ACHN (cell line): ENCODE data around the gene P4HTM.

Source experiments
- DNase-seq: peaks from one replicate; pipeline ENCODE4 v3.0.0-alpha.2; 2015
- in situ Hi-C: cut with HindIII; loops from 2 replicates; pipeline ENCODE4 v1.10.0; 2017; ENCODE audit warnings: low sequenced_read_pairs, low pct_ligation_motif_present, low pct_unique_long_range_greater_than_20kb

Gene P4HTM, protein sequence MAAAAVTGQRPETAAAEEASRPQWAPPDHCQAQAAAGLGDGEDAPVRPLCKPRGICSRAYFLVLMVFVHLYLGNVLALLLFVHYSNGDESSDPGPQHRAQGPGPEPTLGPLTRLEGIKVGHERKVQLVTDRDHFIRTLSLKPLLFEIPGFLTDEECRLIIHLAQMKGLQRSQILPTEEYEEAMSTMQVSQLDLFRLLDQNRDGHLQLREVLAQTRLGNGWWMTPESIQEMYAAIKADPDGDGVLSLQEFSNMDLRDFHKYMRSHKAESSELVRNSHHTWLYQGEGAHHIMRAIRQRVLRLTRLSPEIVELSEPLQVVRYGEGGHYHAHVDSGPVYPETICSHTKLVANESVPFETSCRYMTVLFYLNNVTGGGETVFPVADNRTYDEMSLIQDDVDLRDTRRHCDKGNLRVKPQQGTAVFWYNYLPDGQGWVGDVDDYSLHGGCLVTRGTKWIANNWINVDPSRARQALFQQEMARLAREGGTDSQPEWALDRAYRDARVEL

DNA sequence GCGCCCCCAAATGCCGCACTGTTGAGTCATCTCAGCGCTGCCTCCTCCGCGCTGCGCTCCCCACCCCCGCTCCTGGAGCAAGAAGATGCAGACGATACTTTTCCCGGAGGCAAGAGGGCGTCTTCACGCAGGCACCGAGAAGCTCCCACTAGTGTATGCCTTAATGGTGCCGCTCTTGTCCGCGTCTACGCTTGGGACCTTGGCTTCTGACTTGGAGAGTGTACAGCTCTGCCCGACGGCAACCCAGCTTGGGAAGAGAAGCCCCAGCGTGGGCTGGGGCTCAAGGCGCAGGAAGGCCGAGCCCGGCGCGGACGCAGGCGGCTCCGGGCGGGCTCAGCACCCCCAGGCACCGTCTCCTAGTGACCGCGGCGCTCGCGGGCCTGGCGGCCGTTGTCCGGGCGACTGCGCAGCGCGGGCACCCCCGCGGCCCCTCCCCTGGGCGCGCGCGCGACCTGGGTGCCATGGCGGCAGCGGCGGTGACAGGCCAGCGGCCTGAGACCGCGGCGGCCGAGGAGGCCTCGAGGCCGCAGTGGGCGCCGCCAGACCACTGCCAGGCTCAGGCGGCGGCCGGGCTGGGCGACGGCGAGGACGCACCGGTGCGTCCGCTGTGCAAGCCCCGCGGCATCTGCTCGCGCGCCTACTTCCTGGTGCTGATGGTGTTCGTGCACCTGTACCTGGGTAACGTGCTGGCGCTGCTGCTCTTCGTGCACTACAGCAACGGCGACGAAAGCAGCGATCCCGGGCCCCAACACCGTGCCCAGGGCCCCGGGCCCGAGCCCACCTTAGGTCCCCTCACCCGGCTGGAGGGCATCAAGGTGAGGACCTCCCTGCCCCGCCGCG lies at the start of gene P4HTM:
Gene P4HTM (plus strand): TSS at position 446 of the 840 bp plus-strand sequence. CDS start 16 bp downstream, at position 462.
- peak; percentile 90 for DNase-seq
- in situ Hi-C loops, result no loop called here

DNA sequence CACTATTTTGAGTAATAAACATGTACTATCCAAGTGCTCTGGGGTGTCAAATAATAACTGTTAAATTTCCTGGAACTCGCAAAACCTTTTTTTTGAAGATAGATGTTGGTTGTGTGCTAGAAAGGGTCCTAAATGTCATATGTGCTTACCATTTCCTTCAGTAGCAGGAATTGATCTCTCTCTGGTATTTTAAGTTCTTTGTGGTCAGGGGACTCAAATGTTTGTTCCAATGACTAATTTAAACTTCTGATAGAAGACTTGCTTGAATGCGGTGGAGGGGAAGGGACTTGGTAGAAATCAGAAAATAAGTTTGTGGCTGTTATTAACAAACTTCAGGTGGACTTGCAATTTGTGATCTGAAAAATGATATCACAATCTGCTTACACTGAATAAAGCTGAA lies 44.6 kb upstream of the P4HTM start:
- in situ Hi-C loops, result no loop called here
- no peak for DNase-seq

DNA sequence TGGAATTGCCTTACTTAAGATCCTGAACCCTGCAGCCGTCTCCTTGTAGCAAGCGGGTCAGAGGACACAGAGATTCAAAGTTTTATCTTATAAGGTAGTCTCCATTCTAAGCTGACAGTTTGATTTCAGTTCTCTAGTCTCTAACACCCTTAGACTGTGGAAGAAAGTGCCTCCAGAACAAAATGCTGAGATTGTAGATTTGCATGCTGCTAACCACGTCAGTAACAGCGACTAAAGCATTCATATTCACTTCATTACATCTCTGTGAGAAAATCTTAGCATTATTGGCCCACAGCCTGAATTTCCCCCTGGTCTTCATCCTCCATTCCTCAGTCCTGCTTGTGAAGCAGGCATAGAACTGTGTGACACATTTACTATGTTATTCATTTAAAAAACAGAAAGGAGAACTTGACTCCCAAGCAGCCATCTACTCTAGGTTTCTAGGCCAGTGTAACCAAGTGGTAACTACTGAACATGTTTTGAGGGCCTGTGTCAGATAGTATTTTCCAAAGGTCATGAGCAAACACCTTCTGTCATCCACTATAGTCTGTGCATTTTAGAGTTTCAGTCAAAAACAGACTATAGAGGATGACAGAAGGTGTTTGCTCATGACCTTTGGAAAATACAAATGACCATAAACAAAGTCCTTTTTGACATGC lies 44.0 kb upstream of the P4HTM start:
- in situ Hi-C loops, result no loop called here
- DNase-seq, result no peak

DNA sequence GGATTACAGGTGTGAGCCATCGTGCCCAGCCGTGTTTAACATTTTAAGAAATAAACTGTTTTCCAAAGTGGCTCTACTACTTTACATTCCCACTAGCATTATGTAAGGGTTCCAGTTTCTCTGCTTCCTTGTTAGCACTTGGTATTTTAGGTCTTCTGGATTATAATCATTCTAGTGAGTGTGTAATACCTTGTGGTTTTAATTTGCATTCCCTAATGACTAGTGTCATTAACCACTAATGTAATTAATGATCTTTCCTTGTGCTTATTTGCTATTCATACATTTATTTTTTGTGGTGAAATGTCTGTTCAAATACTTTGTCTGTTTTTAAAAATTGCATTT lies 40.7 kb upstream of the P4HTM start:
- DNase-seq, result no peak
- in situ Hi-C loops, result no loop called here

DNA sequence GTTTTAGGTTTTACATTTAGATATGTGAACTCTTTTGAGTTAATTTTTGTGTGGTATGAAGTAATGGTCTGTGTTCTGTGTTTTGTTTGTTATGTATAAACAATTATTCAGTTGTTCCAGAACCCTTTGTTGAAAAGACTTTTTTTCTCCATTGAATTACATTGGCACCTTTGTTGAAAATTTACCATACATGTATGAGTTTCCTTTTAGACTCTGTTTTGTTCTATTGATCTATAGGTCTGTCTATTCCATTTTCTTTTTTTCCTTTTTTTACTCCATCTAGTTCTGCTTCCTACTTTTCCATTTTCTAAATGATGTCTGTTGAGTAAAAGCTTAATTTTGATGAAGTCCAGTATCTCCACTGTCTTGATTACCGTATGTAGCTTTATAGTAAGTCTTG lies 40.0 kb upstream of the P4HTM start:
- in situ Hi-C loops, result no loop called here
- DNase-seq, result no peak

DNA sequence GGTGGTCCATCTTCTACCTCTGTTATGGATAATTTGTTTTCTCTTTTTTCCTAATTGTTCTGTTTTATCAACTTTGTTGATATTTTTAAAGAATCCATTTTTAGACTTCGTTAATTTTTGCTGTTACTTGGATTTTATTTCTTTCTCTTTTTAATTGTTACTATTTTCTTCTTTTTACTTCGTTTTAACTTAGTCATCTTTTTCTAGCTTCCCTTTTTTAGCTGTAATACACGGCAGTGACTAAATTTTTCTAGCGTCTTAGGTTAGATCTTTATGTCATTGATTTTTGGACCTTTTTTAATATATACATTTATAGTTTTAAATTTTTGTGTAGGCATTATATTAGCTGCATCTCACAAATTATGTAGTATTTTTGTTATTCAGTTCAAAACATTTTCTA lies 38.3 kb upstream of the P4HTM start:
- in situ Hi-C loops, result no loop called here
- DNase-seq, result no peak

DNA sequence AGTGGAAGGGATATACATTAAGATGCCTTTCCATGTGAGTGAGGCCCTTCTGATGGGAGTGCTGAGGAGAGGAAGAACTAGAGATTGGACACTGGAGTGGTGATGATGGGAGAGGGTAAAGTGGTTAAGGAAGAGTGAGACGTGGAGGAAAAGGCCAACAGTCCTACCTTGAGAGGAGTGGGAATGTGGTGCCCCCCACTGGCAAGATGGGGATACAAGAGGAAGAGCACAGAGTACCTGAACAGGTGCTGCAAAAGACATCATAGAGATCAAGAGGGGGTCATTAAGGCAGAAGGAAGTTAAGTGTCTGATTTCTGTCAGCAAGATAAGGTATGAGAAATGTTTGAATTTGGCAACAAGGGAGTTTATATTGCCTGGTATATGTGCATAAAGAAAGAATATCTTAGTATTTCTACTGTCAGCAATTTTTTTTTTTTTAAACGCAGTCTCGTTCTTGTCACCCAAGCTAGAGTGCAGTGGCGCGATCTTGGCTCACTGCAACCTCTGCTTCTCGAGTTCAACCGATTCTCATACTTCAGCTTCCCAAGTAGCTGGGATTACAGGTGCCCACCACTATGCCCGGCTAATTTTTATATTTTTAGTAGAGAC lies 37.4 kb upstream of the P4HTM start:
- DNase-seq, result peak; percentile 23

DNA sequence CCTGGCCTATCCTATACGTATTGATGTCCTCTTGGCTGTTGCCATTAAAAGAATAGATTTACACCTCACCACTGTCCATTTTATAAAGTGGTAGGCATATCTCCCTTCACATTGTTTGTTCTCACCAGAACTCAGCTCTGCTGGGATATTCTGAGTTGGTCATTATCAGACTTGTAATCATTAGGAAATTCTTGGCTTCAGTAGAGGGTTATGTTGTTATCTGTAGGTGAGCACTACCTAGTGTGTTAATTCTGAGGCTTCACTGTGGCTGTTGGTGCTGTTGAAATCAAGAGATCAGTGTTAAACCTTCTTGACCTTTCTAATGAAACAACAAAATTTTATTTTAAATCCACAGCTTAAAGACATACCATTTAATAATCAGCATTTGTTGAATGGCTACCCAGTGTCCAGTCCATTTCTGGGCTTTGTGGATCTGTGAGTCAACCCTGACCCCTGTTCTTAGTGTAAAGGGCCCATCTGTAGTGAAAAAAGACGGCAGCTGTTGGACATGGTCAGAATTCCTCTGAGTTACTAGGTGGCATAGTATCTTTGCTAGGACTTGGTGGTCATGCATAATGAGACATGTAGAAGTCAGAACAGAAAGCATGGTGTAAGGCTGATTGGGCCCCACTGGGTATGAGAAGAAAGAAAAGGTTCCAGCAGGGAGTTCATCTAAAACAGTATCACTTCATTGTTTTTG lies 32.9 kb upstream of the P4HTM start:
- DNase-seq, result no peak
- in situ Hi-C loops, result no loop called here

More for the DNA sequence above, 37.4 kb upstream of the P4HTM start:
- in situ Hi-C loops, result no loop called here

DNA sequence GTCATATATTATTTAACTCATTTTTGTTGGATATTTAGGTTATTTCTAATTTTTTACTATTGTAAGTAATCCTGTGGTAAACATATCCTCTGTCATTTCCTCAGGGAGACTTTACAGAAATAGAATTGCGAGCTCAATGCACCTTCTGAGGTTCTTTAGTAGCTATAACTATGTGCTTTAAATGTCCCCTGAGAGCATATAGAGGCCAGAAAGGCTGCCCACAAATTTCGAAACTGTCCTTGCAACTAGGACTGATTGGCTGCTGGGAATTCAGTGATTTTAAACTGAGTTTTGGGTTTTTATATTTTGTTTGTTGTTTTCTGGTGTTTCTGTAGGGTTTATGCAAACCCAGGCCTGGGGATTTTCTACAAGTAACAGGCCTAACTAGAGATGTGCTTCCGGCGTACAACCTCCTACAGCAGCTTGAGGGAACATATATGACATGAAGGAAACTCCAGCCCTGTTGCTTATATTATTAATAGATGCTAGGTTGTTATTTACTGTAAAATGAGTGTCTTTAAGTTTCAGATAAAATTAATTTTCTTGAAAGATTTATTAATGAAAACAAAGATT lies 29.1 kb upstream of the P4HTM start:
- in situ Hi-C loops, result no loop called here
- DNase-seq, result no peak

DNA sequence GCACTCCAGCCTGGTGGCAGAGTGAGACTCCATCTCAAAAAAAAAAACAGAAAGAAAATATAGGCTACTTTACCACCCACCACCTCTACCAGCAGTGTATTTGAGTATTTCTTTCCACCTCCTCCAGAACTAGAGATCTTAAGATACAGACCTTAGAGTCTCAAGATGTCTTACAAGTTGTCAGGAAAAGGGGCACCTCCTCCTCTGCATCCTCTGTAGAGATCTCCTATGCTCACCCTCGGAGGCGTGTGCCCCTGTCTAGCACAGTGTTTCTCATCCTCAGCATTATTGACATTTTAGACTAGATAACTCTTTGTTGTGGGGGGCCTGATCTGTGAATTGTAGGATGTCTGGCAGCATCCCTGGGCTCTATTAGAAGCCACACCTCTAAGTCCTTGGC lies 27.7 kb upstream of the P4HTM start:
- DNase-seq, result no peak
- in situ Hi-C loops, result no loop called here

DNA sequence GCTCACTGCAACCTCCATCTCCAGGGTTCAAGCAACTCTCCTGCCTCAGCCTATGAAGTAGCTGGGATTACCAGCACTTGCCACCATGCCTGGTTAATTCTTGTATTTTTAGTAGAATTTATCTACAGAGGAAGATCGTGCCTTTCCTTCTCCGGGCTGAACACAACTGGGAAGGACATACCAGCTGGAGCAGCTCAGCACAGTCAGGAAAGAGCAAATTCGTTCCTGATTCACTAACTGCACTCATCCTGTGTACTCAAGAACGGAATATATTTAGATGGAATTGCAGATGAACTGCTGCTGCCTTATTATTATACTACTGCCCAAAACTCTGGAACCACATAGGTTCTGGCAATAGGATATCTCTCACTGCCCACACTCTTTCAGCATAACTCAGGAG lies 27.1 kb upstream of the P4HTM start:
- in situ Hi-C loops, result no loop called here
- DNase-seq, result no peak

DNA sequence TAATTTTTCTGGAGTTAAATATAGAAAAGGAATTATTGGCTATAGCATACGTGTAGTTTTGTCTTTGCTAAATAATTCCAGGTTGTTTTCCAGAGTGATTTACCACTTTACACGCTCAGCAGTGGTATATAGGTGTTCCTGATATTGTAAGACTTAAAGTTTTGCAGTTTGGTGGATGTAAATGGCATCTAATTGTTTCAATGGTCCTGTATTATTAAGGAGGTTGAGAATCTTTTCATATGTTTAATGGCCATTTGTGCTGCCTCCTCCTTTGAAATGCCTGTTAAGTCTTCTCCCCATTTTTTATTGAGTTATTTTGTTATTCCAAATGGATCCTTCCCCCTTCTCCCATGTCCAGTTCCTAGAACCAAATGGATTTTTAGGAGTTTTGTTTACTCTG lies 26.4 kb upstream of the P4HTM start:
- in situ Hi-C loops, result no loop called here
- no peak for DNase-seq

DNA sequence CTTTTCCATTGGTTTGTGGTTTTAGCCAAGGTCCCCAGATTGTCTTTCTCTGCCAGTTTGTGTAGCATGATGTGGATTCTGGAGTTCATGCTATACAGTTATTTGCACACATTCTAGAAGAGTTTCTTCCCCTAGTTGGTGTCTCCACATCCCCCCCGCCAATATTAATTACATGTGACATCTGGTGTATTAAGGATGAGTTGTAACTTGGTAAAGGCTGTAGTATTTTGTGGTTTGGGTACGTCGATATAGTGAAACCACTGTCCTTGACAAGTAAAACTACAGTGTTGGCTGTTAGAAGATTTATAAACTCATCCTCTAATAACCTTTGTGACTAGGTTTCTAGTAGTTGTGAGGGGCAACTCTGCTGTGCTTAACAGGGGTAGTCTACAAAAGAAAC lies 23.7 kb upstream of the P4HTM start:
- in situ Hi-C loops, result no loop called here
- DNase-seq, result no peak

DNA sequence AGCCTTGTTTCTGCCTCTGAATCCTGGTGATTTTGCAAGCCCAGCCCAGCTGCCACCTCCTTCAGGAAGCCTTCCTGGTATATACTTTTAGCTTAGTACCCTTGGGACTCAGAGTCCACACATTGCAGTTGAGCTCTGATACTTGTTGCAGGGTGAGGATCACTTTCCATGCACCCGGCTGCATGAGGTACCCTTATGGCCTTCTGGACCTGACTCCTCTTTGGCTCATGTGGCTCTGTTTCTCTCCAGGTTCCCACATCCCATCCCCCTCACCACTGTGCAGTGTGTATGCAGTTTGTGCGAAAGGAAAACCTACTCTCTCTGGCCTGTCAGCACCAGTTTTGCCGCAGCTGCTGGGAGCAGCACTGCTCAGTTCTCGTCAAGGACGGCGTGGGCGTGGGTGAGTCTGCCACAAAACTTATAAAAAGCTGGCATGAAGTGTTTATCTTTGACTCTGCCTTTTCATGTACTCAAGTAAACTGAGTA lies 23.1 kb upstream of the P4HTM start:
- in situ Hi-C loops, result no loop called here
- DNase-seq, result no peak

DNA sequence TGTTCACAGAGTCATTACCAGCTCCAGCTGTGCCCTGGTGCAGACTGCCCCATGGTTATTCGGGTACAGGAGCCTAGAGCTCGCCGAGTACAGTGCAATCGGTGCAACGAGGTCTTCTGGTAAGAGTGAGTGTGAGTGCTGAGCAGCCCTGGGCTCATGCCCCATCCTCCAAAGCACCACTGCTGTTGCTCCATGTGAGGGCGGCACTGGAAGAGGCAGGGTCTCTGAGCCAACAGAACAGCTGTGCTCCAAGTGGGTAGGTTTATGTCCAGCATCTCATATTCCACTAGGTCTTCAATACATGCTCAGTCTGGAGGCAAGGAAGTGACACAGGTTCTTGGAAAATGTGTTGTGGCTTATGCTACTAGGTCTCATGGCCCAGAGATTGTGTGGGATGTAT lies 19.5 kb upstream of the P4HTM start:
- in situ Hi-C loops, result no loop called here
- DNase-seq, result no peak

DNA sequence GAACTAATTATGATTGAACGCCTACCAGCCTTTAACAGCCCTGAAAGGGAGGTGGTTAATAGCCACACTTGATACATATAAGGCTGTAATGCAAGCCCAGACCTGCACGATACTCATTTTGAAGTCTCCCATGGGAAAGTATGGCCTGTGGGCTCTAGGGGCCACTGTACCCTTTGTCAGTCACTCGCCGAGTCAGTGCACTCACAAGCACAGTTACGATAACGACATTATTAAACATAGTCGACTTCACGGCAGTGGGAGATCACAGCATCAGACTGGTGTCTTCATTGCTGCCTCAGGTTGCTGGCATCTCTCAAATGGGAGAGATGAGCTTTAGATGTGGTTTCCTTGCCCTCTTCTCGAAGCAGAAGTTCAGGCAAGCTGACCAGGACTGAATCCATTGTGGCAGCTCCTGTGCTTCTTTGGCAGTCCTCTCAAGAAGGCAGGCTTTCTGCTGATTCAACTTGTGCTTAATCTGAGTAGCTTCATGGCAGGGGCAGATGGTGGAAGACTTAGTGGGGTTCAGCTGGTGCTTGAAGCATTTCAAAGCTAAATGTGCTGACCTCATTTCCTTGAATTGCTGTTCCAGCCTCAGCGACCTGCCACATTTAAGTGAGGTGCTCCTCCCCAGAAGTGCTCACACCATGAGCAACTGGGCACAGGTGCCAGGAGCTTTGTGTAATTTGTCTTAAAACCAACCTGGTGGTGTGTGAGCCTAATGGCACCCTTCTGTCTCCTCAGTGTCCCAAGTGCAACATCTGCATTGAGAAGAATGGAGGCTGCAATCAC lies 15.8 kb upstream of the P4HTM start:
- no peak for DNase-seq
- in situ Hi-C loops, result no loop called here

DNA sequence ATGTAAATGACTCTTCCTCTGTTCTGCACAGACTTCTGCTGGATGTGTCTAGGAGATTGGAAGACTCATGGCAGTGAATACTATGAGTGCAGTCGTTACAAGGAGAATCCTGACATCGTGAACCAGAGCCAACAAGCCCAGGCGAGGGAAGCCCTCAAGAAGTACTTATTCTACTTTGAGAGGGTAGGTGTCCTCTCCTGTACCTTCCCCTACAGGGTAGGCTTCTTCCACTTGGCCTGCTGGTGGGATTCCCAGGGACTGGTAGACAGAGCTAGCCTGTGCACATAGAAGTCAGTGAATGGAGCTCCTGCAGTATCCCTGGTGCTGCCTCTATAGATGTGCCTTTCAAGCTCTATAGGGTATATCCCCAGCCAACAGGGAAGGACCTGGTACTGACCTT lies 10.6 kb upstream of the P4HTM start:
- DNase-seq, result no peak
- in situ Hi-C loops, result no loop called here
